Skeletal muscle cell (primary cell): ENCODE measurements around the gene COQ8B.
"Not testable (repeated sequence)": the region's sequence is repeated elsewhere in the genome, so short reads cannot be mapped to it uniquely, and the experiment has no call there.

Source experiments
- DNase-seq: peaks from one replicate; pipeline ENCODE4 v3.0.0-alpha.2; 2010; ENCODE audit warnings: low read depth
- H3K4me3 ChIP-seq: 2 replicates; pipeline ENCODE4 v1.5.1; 2011; ENCODE audit warnings: low read depth, mild to moderate bottlenecking, control low read depth, low read length, moderate library complexity

The COQ8B gene

GRCh38 chr19:40650749-40651305, 65.9 kb downstream of the COQ8B start:
- no peak overlapping the region for H3K4me3 ChIP-seq
- DNase-seq = peak; percentile 58

- not testable (repeated sequence) for H3K4me3 ChIP-seq, DNase-seq
Observed at GRCh38 chr19:40649903-40650675, 66.6 kb downstream of the COQ8B start.

- no peak for DNase-seq
- H3K4me3 ChIP-seq = no peak overlapping the region
Observed at GRCh38 chr19:40646743-40647254, 69.9 kb downstream of the COQ8B start.

DNA sequence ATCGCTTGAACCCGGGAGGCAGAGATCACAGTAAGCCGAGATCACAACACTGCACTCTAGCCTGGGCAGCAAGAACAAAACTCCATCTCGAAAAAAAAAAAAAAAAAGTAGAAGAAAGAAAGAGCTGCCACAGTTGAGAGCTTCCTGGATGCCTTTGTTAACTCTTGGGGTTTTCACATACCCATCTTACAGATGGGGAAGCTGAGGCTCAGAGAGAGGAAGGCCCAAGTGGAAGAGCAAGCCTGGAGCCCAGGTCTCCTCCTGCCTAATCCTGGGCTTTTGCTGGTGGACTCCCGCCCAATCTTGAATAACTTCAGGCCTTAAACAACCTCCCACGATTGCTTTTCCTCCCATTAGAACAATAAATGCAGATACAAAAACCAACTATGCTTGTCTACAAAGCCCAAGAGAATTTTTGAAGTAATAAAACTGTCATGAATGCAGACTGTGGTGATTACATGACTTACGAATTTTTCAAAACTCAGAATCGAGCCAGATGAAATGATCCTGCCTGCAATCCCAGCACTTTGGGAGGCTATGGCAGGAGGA, 73.9 kb downstream of the COQ8B start:
- no peak overlapping the region for H3K4me3 ChIP-seq
- no peak for DNase-seq

DNA sequence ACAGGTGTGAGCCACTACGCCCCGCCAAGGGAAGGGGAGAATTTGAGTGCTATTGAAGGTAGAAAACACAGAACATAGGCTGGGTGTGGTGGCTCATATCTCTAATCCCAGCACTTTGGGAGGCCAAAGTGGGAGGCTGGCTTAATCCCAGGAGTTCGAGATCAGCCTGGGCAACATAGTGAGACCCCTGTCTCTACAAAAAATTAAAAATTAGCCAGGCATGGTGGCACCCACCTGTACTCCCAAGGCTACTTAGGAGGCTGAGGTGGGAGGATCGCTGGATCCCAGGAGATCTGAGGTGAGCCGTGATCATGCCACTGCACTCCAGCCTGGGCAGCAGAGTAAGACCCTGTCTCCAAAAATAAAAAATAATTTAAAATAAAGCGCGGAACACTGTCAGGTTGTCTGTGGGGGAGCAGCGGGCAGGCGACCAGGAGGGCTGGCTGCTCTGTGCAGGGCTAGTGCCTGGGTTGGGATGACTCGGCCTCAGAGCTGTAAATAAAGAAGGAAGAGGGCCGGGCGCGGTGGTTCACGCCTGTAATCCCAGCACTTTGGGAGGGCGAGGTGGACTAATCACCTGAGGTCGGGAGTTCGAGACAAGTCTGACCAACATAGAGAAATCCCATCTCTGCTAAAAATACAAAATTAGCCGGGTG, 74.5 kb downstream of the COQ8B start:
- H3K4me3 ChIP-seq = no peak overlapping the region
- no peak for DNase-seq
